H54 (cell line): ENCODE data around the gene IRF7.
"Not testable (repeated sequence)": the region's sequence is repeated elsewhere in the genome, so short reads cannot be mapped to it uniquely, and the experiment has no call there.

Experiments
- DNase-seq: peaks from one replicate; pipeline ENCODE4 v3.0.0; 2011; ENCODE audit warnings: low spot score, mixed read lengths; ENCODE audit not compliant: insufficient read length
- FAIRE-seq: peaks from 3 replicates; lab custom pipeline; 2011; peaks lifted over from hg19 to GRCh38; lab: Jason Lieb, UNC
- POLR2A ChIP-seq: IDR thresholded peaks from 2 replicates; pipeline ENCODE4 v1.6.1; 2011; ENCODE audit warnings: low read depth, mild to moderate bottlenecking, low read length

IRF7 gene

GRCh38 chr11:581342-581741, 34.4 kb downstream of the IRF7 start:
- no peak for DNase-seq
- no peak for TF ChIP-seq POLR2A
- FAIRE-seq, result no peak

GRCh38 chr11:579830-580601, 35.7 kb downstream of the IRF7 start:
- FAIRE-seq (no peak), DNase-seq (no peak)
- TF ChIP-seq POLR2A, result no peak

GRCh38 chr11:578276-579035, 37.3 kb downstream of the IRF7 start:
- DNase-seq (no peak), FAIRE-seq (no peak)
- no peak for TF ChIP-seq POLR2A

- DNase-seq, result no peak
- no peak for FAIRE-seq
- TF ChIP-seq POLR2A, result no peak
Observed at GRCh38 chr11:577611-577894, 38.2 kb downstream of the IRF7 start.

- no peak for DNase-seq
Observed at GRCh38 chr11:576811-577610, 38.7 kb downstream of the IRF7 start.

GRCh38 chr11:575996-576768, 39.6 kb downstream of the IRF7 start, which contains the start of gene PHRF1:
TSS of gene PHRF1 (plus strand) at chr11:576470. CDS start at chr11:581513, 5,043 bp downstream.
- FAIRE-seq, result no peak
- TF ChIP-seq POLR2A, result peak; percentile 75
- DNase-seq, result peak; percentile 99

More at GRCh38 chr11:576811-577610, 38.7 kb downstream of the IRF7 start:
- TF ChIP-seq POLR2A, result no peak
- FAIRE-seq, result no peak

GRCh38 chr11:575313-575995, 40.3 kb downstream of the IRF7 start:
- no peak for FAIRE-seq
- peak; percentile 84 for DNase-seq

GRCh38 chr11:574632-575312, 41.0 kb downstream of the IRF7 start:
- FAIRE-seq, result no peak
- TF ChIP-seq POLR2A, result no peak
- DNase-seq, result no peak

More at GRCh38 chr11:575313-575995, 40.3 kb downstream of the IRF7 start:
- peak; percentile 59 for TF ChIP-seq POLR2A

- not testable (repeated sequence) for DNase-seq, FAIRE-seq
Observed at GRCh38 chr11:574031-574570, 41.6 kb downstream of the IRF7 start.

GRCh38 chr11:573146-573759, 42.5 kb downstream of the IRF7 start:
- TF ChIP-seq POLR2A, result no peak
- FAIRE-seq (no peak), DNase-seq (no peak)

- no peak for FAIRE-seq
Observed at GRCh38 chr11:571802-572185, 44.0 kb downstream of the IRF7 start.

More at GRCh38 chr11:571802-572185, 44.0 kb downstream of the IRF7 start:
- no peak for TF ChIP-seq POLR2A
- no peak for DNase-seq
